DMS 273 treated with DMSO at 0.1 percent for 48 hours (cell line): ENCODE data around the gene RPS21.
"Not testable (repeated sequence)": the region's sequence is repeated elsewhere in the genome, so short reads cannot be mapped to it uniquely, and the experiment has no call there.

ENCODE experiments used
- DNase-seq: peaks from one replicate; lab custom pipeline; 2025; lab: John Stamatoyannopoulos, UW

Gene RPS21

GRCh38 chr20:62412194-62413024, 25.5 kb downstream of the RPS21 start:
- no peak for DNase-seq

DNA sequence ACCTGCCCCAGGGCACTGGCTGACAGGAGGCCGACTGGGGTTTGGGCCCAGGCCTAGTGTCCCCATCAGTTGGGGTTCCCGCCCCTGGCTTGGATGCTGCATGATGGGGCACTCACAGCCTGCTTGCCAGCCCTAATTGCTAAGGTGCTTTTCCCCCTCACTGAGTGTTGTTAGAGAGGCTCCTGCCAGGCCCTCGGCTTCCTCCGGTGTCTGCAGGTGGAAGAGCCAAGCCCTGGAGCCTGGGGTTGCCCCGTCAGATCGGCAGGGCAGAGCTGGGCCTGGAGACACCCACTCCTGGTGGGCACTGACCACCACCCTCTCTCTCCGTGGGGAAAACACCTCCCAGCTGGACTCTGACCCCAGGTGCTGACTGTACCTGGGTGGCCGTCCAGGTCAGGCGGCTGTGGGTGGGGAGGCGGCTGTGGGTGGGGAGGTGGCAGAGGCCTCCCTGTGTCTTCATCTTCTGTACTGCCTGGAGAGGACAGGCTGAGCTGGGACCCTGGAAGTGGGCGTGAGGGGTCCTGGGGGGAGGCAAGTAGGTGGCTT, 26.2 kb downstream of the RPS21 start:
- DNase-seq = no peak

DNA sequence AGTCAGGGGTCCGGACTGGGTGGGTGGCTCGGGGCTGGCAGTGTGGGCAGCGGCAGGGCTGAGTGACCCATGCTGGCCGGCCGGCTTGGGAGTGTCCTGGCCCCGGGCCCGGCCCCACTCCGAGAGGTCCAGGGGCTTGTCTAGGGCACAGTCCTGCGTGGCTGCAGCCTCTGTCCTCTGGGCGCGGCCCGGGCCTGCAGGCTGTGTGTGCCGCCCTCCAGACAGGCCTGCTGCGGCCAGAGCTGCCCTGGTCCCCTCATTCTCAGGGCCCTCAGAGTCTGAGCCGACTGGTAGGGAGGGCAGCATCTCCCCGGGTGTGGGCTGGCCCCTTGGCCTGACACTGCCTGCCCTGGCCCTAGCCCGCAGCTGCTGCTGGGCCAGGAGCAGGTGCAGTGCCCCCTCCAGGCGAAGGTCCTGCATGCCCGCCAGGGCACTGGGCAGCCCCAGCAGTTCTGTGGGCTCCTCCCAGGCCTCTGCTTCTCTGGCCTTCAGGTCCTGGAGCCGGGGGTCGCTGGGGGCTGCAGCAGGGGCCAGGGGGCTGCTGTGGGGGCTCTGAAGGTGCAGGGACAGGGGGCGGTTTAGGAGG, 27.1 kb downstream of the RPS21 start:
- no peak for DNase-seq

GRCh38 chr20:62415354-62416111, 28.6 kb downstream of the RPS21 start:
- DNase-seq = no peak

GRCh38 chr20:62416651-62417637, 30.0 kb downstream of the RPS21 start:
- DNase-seq = no peak

GRCh38 chr20:62417981-62418708, 31.2 kb downstream of the RPS21 start:
- no peak for DNase-seq

DNA sequence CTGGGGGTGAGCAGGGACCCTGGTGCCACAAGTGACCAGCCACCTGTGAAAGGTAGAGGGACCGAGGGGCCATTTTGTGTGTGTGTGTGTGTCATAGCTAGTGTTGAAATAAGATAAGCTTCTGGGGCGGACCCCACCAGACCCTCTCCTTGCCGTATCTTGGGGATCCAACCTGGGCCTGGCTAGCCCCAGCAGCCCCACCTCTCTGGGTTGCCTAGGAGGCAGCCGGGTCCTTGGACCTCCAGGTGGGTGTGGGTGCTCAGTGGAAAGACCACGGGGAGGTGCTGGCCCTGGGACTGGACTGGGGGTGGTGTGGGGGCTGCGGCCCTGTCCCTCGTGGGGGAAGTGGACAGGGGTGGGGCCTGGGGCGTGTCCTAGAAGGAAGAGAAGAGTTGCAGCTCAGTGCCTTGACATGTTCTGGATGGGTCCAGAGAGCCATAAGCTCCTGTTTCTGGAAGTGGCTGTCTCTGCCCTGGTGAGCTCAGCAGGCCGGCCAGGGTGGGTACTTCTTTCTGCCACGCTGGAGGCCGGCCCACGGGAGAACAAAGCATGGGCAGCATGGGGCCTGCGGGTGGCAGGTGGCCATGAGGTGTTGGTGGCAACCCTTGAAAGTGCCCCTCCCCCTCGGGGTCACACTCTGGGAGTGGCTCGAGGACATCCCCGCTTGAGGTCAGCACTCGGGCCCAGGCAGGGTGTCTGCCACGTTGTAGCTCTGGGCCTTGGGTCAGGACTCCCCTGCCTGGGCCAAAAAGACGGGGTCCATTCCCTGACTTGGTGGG, 32.0 kb downstream of the RPS21 start:
- DNase-seq = no peak

GRCh38 chr20:62419759-62420158, 32.9 kb downstream of the RPS21 start:
- DNase-seq = no peak

DNA sequence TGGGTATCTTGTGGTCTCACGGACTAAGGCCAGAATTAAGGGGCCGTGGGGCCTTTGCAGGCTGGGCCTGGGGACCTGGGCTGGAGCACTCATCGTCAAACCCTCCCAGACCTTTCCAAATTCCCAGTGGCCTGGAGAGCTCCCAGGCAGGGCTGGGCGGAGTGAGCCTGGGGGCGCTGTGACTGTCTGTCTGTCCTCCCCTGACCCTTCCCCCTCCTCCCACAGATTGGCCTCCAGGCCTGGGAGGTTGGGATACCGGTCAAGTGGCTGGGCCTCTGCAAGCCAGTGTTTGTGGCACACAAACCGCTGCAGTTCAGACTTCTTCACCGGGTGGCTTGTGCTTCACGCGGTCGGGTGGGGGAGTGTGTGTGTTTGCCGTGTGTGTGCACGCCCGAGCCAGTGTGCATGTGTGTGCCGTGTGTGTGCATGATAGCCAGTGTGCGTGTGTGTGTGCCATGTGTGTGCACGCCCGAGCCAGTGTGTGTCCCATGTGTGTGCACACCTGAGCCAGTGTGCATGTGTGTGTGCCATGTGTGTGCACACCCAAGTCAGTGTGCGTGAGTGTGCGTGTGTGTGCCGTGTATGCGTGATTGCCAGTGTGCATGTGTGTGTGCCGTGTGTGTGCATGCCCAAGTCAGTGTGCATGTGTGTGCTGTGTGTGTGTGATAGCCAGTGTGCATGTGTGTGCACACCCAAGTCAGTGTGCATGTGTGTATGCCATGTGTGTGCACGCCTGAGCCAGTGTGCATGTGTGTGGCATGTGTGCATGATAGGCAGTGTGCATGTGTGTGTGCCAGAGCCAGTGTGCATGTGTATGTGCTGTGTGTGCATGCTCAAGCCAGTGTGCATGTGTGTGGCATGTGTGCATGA, 34.2 kb downstream of the RPS21 start:
- DNase-seq = no peak

DNA sequence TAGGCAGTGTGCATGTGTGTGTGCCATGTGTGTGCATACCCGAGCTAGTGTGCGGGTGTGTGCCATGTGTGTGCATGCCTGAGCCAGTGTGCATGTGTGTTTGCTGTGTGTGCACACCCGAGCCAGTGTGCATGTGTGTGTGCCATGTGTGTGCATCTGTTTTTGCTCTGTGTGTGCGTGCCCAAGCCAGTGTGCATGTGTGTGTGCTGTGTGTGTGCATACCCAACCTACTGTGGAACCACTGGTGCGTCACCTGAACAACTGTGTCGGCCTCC, 34.8 kb downstream of the RPS21 start:
- DNase-seq = no peak

GRCh38 chr20:62422636-62423325, 35.9 kb downstream of the RPS21 start:
- no peak for DNase-seq

GRCh38 chr20:62423326-62423706, 36.4 kb downstream of the RPS21 start:
- no peak for DNase-seq

GRCh38 chr20:62424249-62425107, 37.6 kb downstream of the RPS21 start:
- DNase-seq = no peak

- no peak for DNase-seq
These were observed 38.6 kb downstream of the RPS21 start for GRCh38 chr20:62425281-62426058.

DNA sequence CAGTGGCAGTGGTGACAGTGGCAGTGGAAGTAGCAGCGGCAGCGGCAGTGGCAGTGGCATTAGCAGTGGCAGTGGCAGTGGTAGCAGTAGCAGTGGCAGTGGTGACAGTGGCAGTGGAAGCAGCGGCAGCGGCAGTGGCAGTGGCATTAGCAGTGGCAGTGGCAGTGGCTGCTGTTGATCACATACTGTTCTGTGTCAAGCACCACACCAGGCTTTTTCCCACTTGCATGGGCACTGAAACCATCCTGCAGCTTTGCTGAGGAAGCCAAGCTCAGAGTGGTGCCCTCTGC, 39.1 kb downstream of the RPS21 start:
- DNase-seq = not testable (repeated sequence)

- DNase-seq = no peak
These were observed 39.8 kb downstream of the RPS21 start for GRCh38 chr20:62426699-62427131.
